Thyroid gland (tissue), 4 donors: ENCODE results near the gene NFIB. TPM values are rescaled to one million over a fixed set of nuclear protein-coding genes. Genes with fewer than 3 reads are reported as not detected.

Experiments
- DNase-seq, 2 donors: peaks; one replicate each; pipeline ENCODE4 v3.0.0-alpha.2; 2019
- H3K27ac ChIP-seq, 3 donors: fragments of 200-600 bp; sonication (generic); 1 replicate in 2 of 3; 2 replicates in 1 of 3; pipeline ENCODE4 v1.5.1; 2016 to 2019; ENCODE audit warnings: mild to moderate bottlenecking in 1 of 3, moderate library complexity in 1 of 3
- H3K27me3 ChIP-seq: fragments of 200-600 bp; sonication (generic); one replicate; pipeline ENCODE4 v1.5.1; 2019
- H3K36me3 ChIP-seq, 2 donors: fragments of 200-600 bp; sonication (generic); one replicate each; pipeline ENCODE4 v1.5.1; 2016 to 2019
- H3K4me1 ChIP-seq, 2 donors: fragments of 200-600 bp; sonication (generic); one replicate each; pipeline ENCODE4 v1.5.1; 2017 to 2019
- H3K4me3 ChIP-seq, 3 donors: fragments of 200-600 bp; sonication (generic); replicated peaks in 1 of 3; 1 replicate in 2 of 3; 2 replicates in 1 of 3; pipeline ENCODE4 v1.5.1; 2016; ENCODE audit warnings: mild to moderate bottlenecking in 1 of 3
- H3K9me3 ChIP-seq: fragments of 200-600 bp; sonication (generic); one replicate; pipeline ENCODE4 v1.5.1; 2017
- POLR2A ChIP-seq, 2 donors: fragments of 450-650 bp; IDR thresholded peaks; one replicate each; pipeline ENCODE4 v1.6.1; 2017; ENCODE audit warnings: antibody characterized with exemption in 2 of 2, mild to moderate bottlenecking in 2 of 2, moderate library complexity in 1 of 2
- WGBS, 2 donors: methylation state at CpG; one replicate each; pipeline ENCODE4 v1.1.5; 2017; 5-methylcytosine and 5-hydroxymethylcytosine counted together
- intact Hi-C: fragments of 100-400 bp; cut with DNase I; formaldehyde crosslinking; loops from one replicate; pipeline ENCODE4 v1.15.1; 2023
- total RNA-seq, 4 donors: library from RNA; depleted of rRNA; stranded (reverse); fragments of >200 nt; gene quantifications; one replicate each; pipeline ENCODE4 v1.2.3, GENCODE V29; 2016
- TF ChIP-seq, protein P1 (sequence below), 6 experiments: fragments of 200-600 bp in 3 of 6; fragments of 450-650 bp in 3 of 6; sonication (generic) in 3 of 6; IDR thresholded peaks; one replicate each; pipeline ENCODE4 v1.5.1; 2016 to 2019; ENCODE audit warnings: antibody characterized with exemption in 6 of 6, mild to moderate bottlenecking in 2 of 6, inconsistent platforms in 1 of 6, moderate library complexity in 1 of 6

The NFIB gene
- total RNA-seq, 4 donors from 2014 or later = 57.9 to 144 (median 125) TPM

DNA sequence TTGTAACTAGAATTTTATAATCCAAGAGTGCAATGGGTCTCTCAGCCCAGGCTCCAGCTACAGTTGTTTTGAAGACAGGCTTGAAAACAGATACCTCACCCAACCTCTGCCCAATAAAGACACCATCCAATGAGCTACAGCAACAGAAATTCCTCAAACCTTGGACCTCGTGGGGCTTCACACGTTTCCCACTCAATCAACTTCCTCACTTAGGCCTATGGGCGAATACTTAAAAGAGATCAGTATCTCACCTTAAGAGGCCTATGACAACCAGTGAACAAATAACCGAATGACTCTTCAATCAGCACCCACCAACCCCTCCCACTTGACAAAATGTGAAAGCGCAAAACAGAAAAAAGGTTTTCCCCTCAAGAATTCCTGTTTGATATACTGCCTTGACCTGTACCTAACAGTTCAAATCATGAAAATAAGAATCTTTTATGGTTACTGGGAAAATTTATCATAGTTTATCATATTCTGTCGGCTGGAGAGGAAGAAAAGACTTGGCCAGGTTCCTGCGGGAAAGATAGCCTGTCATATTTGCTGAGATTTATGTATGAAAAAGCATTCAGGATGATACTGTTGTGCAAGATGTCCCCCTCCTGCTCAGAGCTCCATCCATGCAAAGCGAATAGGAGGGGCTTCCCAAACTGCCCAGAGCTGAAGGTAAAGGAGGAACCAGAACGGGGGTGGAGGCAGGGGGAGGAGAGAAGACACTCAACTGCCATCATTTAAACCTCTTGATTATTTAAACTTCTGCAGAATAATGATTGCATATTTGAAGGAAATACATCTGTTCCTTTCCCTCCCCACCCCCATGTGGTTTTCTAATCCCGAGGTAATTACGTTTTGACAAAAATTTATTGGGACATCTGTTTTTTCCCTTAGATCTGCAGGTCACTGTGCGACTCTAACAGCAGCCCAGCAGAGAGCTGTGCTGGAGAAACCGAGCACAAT is 256.3 kb downstream of the NFIB start:
- H3K27me3 ChIP-seq = peaks cover 7% of the 10 kb centered on the region
- intact Hi-C loops = no loop called here
- H3K4me3 ChIP-seq = no peak overlapping the region
- no peaks in the 10 kb centered on the region for H3K36me3 ChIP-seq
- WGBS, 2 donors = 90 to 91% methylated on average over 13 of the region's 13 CpGs
- no peak for DNase-seq
- peaks cover 0 to 3% of the 10 kb centered on the region in 2 donors for H3K4me1 ChIP-seq
- TF ChIP-seq, protein P1, sequence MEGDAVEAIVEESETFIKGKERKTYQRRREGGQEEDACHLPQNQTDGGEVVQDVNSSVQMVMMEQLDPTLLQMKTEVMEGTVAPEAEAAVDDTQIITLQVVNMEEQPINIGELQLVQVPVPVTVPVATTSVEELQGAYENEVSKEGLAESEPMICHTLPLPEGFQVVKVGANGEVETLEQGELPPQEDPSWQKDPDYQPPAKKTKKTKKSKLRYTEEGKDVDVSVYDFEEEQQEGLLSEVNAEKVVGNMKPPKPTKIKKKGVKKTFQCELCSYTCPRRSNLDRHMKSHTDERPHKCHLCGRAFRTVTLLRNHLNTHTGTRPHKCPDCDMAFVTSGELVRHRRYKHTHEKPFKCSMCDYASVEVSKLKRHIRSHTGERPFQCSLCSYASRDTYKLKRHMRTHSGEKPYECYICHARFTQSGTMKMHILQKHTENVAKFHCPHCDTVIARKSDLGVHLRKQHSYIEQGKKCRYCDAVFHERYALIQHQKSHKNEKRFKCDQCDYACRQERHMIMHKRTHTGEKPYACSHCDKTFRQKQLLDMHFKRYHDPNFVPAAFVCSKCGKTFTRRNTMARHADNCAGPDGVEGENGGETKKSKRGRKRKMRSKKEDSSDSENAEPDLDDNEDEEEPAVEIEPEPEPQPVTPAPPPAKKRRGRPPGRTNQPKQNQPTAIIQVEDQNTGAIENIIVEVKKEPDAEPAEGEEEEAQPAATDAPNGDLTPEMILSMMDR (IDR thresholded peaks at IDR 0.05) = no peak
- TF ChIP-seq POLR2A (IDR thresholded peaks at IDR 0.05) = no peak
- no peak overlapping the region for H3K27ac ChIP-seq
- H3K9me3 ChIP-seq = no peaks in the 10 kb centered on the region

DNA sequence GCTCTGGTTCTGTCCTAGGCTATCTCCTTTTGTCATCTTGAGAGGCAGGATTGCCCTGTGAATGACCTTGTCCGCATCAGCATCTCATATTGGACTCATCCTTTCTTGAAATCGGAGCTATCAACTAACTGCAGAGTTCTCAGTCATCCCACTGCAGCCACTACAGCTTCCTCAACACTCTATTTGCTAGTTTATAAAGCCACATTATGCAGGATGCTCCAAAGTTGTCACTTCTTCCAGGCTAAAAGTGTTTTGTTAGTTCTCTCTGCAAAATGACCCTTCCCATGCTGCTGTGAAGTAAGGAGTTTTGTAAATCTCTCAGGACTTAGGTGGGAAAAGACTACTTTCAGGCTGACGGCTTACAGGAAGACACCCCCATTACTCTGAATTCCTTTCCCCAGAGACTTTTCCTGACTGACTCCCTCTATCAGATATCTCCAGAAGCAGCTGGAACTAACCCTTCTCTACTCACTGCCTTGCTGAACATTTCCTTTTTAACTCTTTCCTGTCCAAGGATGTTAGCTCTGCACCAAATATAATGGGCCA is 257.6 kb downstream of the NFIB start:
- Histone ChIP-seq H3K4me3 (no peak overlapping the region), H3K27ac (no peak overlapping the region), H3K9me3 (no peaks in the 10 kb centered on the region), H3K4me1 (no peaks in the 10 kb centered on the region), H3K36me3 (no peaks in the 10 kb centered on the region), H3K27me3 (peaks cover 7% of the 10 kb centered on the region)
- 53 to 70% methylated on average over 3 of the region's 3 CpGs for WGBS, 2 donors
- no peak for TF ChIP-seq POLR2A (IDR thresholded peaks at IDR 0.05)
- TF ChIP-seq, protein P1 (IDR thresholded peaks at IDR 0.05) = no peak
- no peak for DNase-seq
- intact Hi-C loops = no loop called here

DNA sequence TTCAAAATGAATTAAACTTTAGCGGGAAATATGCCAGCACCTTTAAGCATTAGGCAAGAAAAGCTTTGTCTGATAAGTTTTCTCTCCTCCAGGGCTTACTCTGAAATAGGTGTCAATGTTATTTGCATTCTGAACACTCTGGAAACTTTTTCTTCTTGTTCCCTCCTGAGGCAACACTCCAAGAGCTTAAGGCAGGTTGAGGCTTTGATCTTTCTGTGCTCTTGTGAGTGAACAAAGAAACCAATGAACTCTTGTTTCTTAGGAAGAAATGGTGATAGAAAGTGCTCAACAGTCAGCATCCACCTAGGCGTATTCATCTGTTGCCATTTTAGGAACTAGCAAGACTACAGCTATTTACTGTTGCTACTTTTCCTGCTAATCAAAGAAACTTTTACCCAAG is 259.8 kb downstream of the NFIB start:
- peaks cover 2% of the 10 kb centered on the region for H3K27me3 ChIP-seq
- H3K36me3 ChIP-seq = no peaks in the 10 kb centered on the region
- intact Hi-C loops = no loop called here
- H3K4me3 ChIP-seq = no peak overlapping the region
- no peaks in the 10 kb centered on the region for H3K4me1 ChIP-seq
- no peak for TF ChIP-seq POLR2A (IDR thresholded peaks at IDR 0.05)
- TF ChIP-seq, protein P1 (IDR thresholded peaks at IDR 0.05) = no peak
- no peak overlapping the region for H3K27ac ChIP-seq
- no peak for DNase-seq
- no peaks in the 10 kb centered on the region for H3K9me3 ChIP-seq
- WGBS, 2 donors = 95 to 97% methylated on average over 2 of the region's 2 CpGs

DNA sequence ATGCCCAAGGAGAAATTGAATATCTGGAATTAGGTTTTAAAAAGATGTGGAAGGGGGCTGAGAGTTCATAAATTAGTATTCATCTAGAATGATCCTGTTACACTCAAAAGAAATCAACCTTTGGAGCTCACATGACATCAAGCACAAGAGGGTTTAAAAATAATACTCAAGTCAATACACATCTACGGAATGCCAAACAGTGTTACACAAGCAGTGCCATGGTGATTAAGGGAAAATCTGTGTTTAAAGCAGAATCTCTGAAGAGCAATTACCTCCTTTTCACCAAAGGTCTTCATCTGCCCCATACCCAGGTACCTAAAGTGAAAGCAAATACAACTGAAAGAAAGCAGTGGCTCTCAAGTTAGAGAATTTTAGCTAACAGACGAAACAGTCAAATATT is 261.6 kb downstream of the NFIB start:
- H3K4me3 ChIP-seq = no peak overlapping the region
- TF ChIP-seq, protein P1 (IDR thresholded peaks at IDR 0.05) = no peak
- TF ChIP-seq POLR2A (IDR thresholded peaks at IDR 0.05) = no peak
- H3K27ac ChIP-seq = no peak overlapping the region
- no peaks in the 10 kb centered on the region for H3K4me1 ChIP-seq
- 74 to 79% methylated on average over 2 of the region's 2 CpGs for WGBS, 2 donors
- H3K27me3 ChIP-seq = no peaks in the 10 kb centered on the region
- no peaks in the 10 kb centered on the region for H3K36me3 ChIP-seq
- intact Hi-C loops = no loop called here
- no peaks in the 10 kb centered on the region for H3K9me3 ChIP-seq
- no peak for DNase-seq

DNA sequence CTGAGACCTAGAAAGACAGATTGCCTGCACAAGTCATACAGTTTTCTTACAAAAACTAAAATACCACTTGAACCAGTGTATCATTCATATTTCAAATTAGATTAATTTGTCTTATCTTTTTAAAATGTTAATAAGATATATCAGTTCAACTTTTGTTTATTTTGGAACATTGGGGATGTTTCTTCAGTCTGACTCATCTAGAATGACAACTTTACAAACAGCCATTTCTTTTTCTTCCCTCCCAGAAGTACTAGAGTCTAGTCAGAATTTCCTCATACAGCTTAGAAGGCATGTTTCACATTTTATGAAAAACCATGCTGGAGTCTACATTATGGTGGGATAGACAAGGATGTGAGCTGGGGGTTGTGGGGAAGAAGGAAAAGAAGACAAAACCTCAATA is 262.5 kb downstream of the NFIB start:
- Histone ChIP-seq H3K9me3 (no peaks in the 10 kb centered on the region), H3K27me3 (no peaks in the 10 kb centered on the region), H3K27ac (no peak overlapping the region), H3K4me1 (no peaks in the 10 kb centered on the region), H3K36me3 (no peaks in the 10 kb centered on the region), H3K4me3 (no peak overlapping the region)
- no peak for DNase-seq
- intact Hi-C loops = no loop called here
- TF ChIP-seq, protein P1 (IDR thresholded peaks at IDR 0.05) = no peak
- TF ChIP-seq POLR2A (IDR thresholded peaks at IDR 0.05) = no peak
